Measurements from ENCODE around the gene CALHM6.
"Not testable (repeated sequence)": the region's sequence is repeated elsewhere in the genome, so short reads cannot be mapped to it uniquely, and the experiment has no call there.

The CALHM6 gene

GRCh38 chr6:116495161-116495560 lies 34.0 kb downstream of the CALHM6 start:
- H3K4me3 ChIP-seq (ENCODE audit: low read depth in 1 of 5, low read length in 5 of 5); H3K4me1 ChIP-seq (ENCODE audit: control insufficient read depth in 5 of 5, insufficient read depth in 5 of 5, low read length in 5 of 5); H3K36me3 ChIP-seq (ENCODE audit: control insufficient read depth in 5 of 5, insufficient read depth in 5 of 5, low read length in 5 of 5); H3K9me3 ChIP-seq (ENCODE audit: control insufficient read depth in 5 of 5, low read length in 5 of 5); H3K9ac ChIP-seq (ENCODE audit: low read length in 5 of 5); H3K27ac ChIP-seq (ENCODE audit: low read depth, low read length); H3K27me3 ChIP-seq (ENCODE audit: control insufficient read depth in 5 of 5, insufficient read depth in 4 of 5, low read length in 5 of 5): not testable (repeated sequence)

GRCh38 chr6:116497113-116497676 lies 36.0 kb downstream of the CALHM6 start:
- H3K4me3 ChIP-seq (ENCODE audit: low read depth in 1 of 5, low read length in 5 of 5), result no peak overlapping the region
- no peaks in the 10 kb centered on the region for H3K27me3 ChIP-seq (ENCODE audit: control insufficient read depth in 5 of 5, insufficient read depth in 4 of 5, low read length in 5 of 5)
- no peak overlapping the region for H3K27ac ChIP-seq (ENCODE audit: low read depth, low read length)
- H3K9ac ChIP-seq (ENCODE audit: low read length in 5 of 5), result no peak overlapping the region
- H3K9me3 ChIP-seq (ENCODE audit: control insufficient read depth in 5 of 5, low read length in 5 of 5), result no peaks in the 10 kb centered on the region
- H3K36me3 ChIP-seq (ENCODE audit: control insufficient read depth in 5 of 5, insufficient read depth in 5 of 5, low read length in 5 of 5), result no peaks in the 10 kb centered on the region
- no peaks in the 10 kb centered on the region for H3K4me1 ChIP-seq (ENCODE audit: control insufficient read depth in 5 of 5, insufficient read depth in 5 of 5, low read length in 5 of 5)

- Histone ChIP-seq H3K9ac (ENCODE audit: low read length in 5 of 5) (no peak overlapping the region), H3K27me3 (ENCODE audit: control insufficient read depth in 5 of 5, insufficient read depth in 4 of 5, low read length in 5 of 5) (no peaks in the 10 kb centered on the region), H3K4me1 (ENCODE audit: control insufficient read depth in 5 of 5, insufficient read depth in 5 of 5, low read length in 5 of 5) (no peaks in the 10 kb centered on the region)
Observed at GRCh38 chr6:116500969-116501433, 39.8 kb downstream of the CALHM6 start.

GRCh38 chr6:116507324-116507723 lies 46.1 kb downstream of the CALHM6 start:
- Histone ChIP-seq H3K4me3 (ENCODE audit: low read depth in 1 of 5, low read length in 5 of 5) (no peak overlapping the region), H3K4me1 (ENCODE audit: control insufficient read depth in 5 of 5, insufficient read depth in 5 of 5, low read length in 5 of 5) (peaks cover 0 to 12% (median 5%) of the 10 kb centered on the region in 5 donors), H3K36me3 (ENCODE audit: control insufficient read depth in 5 of 5, insufficient read depth in 5 of 5, low read length in 5 of 5) (no peaks in the 10 kb centered on the region), H3K9me3 (ENCODE audit: control insufficient read depth in 5 of 5, low read length in 5 of 5) (no peaks in the 10 kb centered on the region), H3K27me3 (ENCODE audit: control insufficient read depth in 5 of 5, insufficient read depth in 4 of 5, low read length in 5 of 5) (no peaks in the 10 kb centered on the region), H3K27ac (ENCODE audit: low read depth, low read length) (no peak overlapping the region), H3K9ac (ENCODE audit: low read length in 5 of 5) (no peak overlapping the region)

More at GRCh38 chr6:116500969-116501433, 39.8 kb downstream of the CALHM6 start:
- no peak overlapping the region for H3K4me3 ChIP-seq (ENCODE audit: low read depth in 1 of 5, low read length in 5 of 5)
- no peaks in the 10 kb centered on the region for H3K9me3 ChIP-seq (ENCODE audit: control insufficient read depth in 5 of 5, low read length in 5 of 5)
- H3K27ac ChIP-seq (ENCODE audit: low read depth, low read length), result no peak overlapping the region
- H3K36me3 ChIP-seq (ENCODE audit: control insufficient read depth in 5 of 5, insufficient read depth in 5 of 5, low read length in 5 of 5), result no peaks in the 10 kb centered on the region

GRCh38 chr6:116508527-116508926 lies 47.4 kb downstream of the CALHM6 start:
- H3K9me3 ChIP-seq (ENCODE audit: control insufficient read depth in 5 of 5, low read length in 5 of 5), result no peaks in the 10 kb centered on the region
- H3K27me3 ChIP-seq (ENCODE audit: control insufficient read depth in 5 of 5, insufficient read depth in 4 of 5, low read length in 5 of 5), result no peaks in the 10 kb centered on the region
- H3K27ac ChIP-seq (ENCODE audit: low read depth, low read length), result no peak overlapping the region
- no peaks in the 10 kb centered on the region for H3K36me3 ChIP-seq (ENCODE audit: control insufficient read depth in 5 of 5, insufficient read depth in 5 of 5, low read length in 5 of 5)
- peaks cover 0 to 25% (median 17%) of the 10 kb centered on the region in 5 donors for H3K4me1 ChIP-seq (ENCODE audit: control insufficient read depth in 5 of 5, insufficient read depth in 5 of 5, low read length in 5 of 5)
- H3K9ac ChIP-seq (ENCODE audit: low read length in 5 of 5), result no peak overlapping the region
- no peak overlapping the region for H3K4me3 ChIP-seq (ENCODE audit: low read depth in 1 of 5, low read length in 5 of 5)

GRCh38 chr6:116511424-116512110 lies 50.4 kb downstream of the CALHM6 start, which contains the start of gene CALHM5:
TSS of gene CALHM5 (plus strand) at chr6:116511639. CDS start at chr6:116511697, 58 bp downstream.
- peaks cover 0 to 32% (median 20%) of the 10 kb centered on the region in 5 donors for H3K4me1 ChIP-seq (ENCODE audit: control insufficient read depth in 5 of 5, insufficient read depth in 5 of 5, low read length in 5 of 5)
- peak within 1 kb of the TSS; percentile 87 for H3K27ac ChIP-seq (ENCODE audit: low read depth, low read length)
- H3K9ac ChIP-seq (ENCODE audit: low read length in 5 of 5), result peak within 1 kb of the TSS; percentile 66 to 88 (median 81)
- peaks cover 5 to 10% (median 8%) of the 10 kb centered on the region in 5 donors for H3K36me3 ChIP-seq (ENCODE audit: control insufficient read depth in 5 of 5, insufficient read depth in 5 of 5, low read length in 5 of 5)
- H3K9me3 ChIP-seq (ENCODE audit: control insufficient read depth in 5 of 5, low read length in 5 of 5), result no peaks in the 10 kb centered on the region
- H3K4me3 ChIP-seq (ENCODE audit: low read depth in 1 of 5, low read length in 5 of 5), result peak within 1 kb of the TSS; percentile 69 to 78 (median 74)
- H3K27me3 ChIP-seq (ENCODE audit: control insufficient read depth in 5 of 5, insufficient read depth in 4 of 5, low read length in 5 of 5), result no peaks in the 10 kb centered on the region

GRCh38 chr6:116512111-116512559 lies 51.0 kb downstream of the CALHM6 start:
- H3K27ac ChIP-seq (ENCODE audit: low read depth, low read length), result peak overlapping the region; percentile 87
- peak overlapping the region; percentile 66 to 88 (median 81) for H3K9ac ChIP-seq (ENCODE audit: low read length in 5 of 5)
- H3K9me3 ChIP-seq (ENCODE audit: control insufficient read depth in 5 of 5, low read length in 5 of 5), result no peaks in the 10 kb centered on the region
- no peaks in the 10 kb centered on the region for H3K27me3 ChIP-seq (ENCODE audit: control insufficient read depth in 5 of 5, insufficient read depth in 4 of 5, low read length in 5 of 5)
- H3K4me1 ChIP-seq (ENCODE audit: control insufficient read depth in 5 of 5, insufficient read depth in 5 of 5, low read length in 5 of 5), result peaks cover 0 to 32% (median 20%) of the 10 kb centered on the region in 5 donors
- peak overlapping the region; percentile 69 to 78 (median 74) for H3K4me3 ChIP-seq (ENCODE audit: low read depth in 1 of 5, low read length in 5 of 5)
- peaks cover 5 to 13% (median 8%) of the 10 kb centered on the region in 5 donors for H3K36me3 ChIP-seq (ENCODE audit: control insufficient read depth in 5 of 5, insufficient read depth in 5 of 5, low read length in 5 of 5)

- Histone ChIP-seq H3K4me1 (ENCODE audit: control insufficient read depth in 5 of 5, insufficient read depth in 5 of 5, low read length in 5 of 5) (peaks cover 0 to 32% (median 20%) of the 10 kb centered on the region in 5 donors), H3K9ac (ENCODE audit: low read length in 5 of 5) (peak overlapping the region in 4 of 5 donors; percentile 66 to 88 (median 80)), H3K4me3 (ENCODE audit: low read depth in 1 of 5, low read length in 5 of 5) (peak overlapping the region; percentile 69 to 78 (median 74)), H3K36me3 (ENCODE audit: control insufficient read depth in 5 of 5, insufficient read depth in 5 of 5, low read length in 5 of 5) (peaks cover 5 to 15% (median 8%) of the 10 kb centered on the region in 5 donors), H3K9me3 (ENCODE audit: control insufficient read depth in 5 of 5, low read length in 5 of 5) (no peaks in the 10 kb centered on the region), H3K27ac (ENCODE audit: low read depth, low read length) (peak overlapping the region; percentile 87), H3K27me3 (ENCODE audit: control insufficient read depth in 5 of 5, insufficient read depth in 4 of 5, low read length in 5 of 5) (no peaks in the 10 kb centered on the region)
Observed at GRCh38 chr6:116512734-116513133, 51.6 kb downstream of the CALHM6 start.
